C4-2B (cell line): ENCODE data around the gene EPDR1.
A peak's percentile ranks its signal among the peaks of the same experiment; 100 is the strongest.

ENCODE experiments used
- H3K27ac ChIP-seq: fragments of 450-650 bp; 2 replicates; pipeline ENCODE4 v1.5.1; 2017
- ZFX ChIP-seq: fragments of 450-650 bp; IDR thresholded peaks from 2 replicates; pipeline ENCODE4 v1.6.1; 2017
- TF ChIP-seq, protein P1 (sequence below): fragments of 450-650 bp; conservative IDR thresholded peaks from 2 replicates; pipeline ENCODE4 v1.5.1; 2017; ENCODE audit warnings: mild to moderate bottlenecking

EPDR1 gene

DNA sequence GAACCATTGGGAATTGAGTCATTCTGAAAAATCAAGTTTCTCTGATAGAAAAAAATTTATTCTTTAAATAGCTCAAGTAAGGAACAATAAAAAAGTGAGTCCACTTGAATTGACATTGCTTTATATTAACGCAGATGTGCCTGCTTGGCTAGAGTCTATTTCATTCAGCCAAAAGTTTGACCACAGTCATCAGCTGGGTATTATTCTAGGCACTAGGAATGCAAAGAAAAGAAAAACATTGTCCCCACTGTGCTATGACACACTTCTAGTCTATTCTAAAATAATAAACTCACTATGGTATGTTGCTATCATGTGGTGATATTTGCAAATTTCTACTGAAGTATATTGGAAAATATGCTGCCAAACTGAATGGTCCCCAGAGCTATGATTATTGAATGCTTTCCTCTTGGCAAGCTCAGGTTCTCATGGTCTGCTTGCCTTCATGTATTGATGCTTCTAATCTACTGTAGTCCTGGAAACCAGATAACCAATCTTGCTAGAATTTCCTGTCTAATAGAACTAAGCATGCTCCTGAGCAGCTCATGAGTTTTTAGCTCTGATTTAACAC lies 12.1 kb upstream of the EPDR1 start:
- TF ChIP-seq, protein P1, sequence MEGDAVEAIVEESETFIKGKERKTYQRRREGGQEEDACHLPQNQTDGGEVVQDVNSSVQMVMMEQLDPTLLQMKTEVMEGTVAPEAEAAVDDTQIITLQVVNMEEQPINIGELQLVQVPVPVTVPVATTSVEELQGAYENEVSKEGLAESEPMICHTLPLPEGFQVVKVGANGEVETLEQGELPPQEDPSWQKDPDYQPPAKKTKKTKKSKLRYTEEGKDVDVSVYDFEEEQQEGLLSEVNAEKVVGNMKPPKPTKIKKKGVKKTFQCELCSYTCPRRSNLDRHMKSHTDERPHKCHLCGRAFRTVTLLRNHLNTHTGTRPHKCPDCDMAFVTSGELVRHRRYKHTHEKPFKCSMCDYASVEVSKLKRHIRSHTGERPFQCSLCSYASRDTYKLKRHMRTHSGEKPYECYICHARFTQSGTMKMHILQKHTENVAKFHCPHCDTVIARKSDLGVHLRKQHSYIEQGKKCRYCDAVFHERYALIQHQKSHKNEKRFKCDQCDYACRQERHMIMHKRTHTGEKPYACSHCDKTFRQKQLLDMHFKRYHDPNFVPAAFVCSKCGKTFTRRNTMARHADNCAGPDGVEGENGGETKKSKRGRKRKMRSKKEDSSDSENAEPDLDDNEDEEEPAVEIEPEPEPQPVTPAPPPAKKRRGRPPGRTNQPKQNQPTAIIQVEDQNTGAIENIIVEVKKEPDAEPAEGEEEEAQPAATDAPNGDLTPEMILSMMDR, result no peak
- TF ChIP-seq ZFX, result no peak

DNA sequence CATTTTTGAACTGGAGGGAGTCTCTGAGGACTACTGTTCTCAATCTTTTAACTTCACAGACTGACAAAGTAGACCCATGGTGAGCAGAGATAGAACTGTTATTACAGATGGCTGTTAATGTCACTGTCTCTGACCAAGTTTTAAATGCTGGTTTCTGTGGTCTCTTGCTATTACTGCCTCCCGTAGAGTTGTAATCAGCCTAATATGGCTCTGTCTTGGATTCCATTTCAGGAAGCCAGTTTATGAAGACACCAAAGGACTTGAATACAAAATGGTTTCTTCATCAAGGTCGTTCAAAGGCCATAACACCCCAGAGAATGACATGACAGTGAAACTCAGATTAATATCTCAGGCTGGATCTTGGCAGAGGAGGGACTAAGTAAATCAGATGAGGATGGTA lies 7.7 kb upstream of the EPDR1 start:
- TF ChIP-seq ZFX, result no peak
- TF ChIP-seq, protein P1, result no peak
- no peak overlapping the region for H3K27ac ChIP-seq

More for the DNA sequence above, 12.1 kb upstream of the EPDR1 start:
- no peak overlapping the region for H3K27ac ChIP-seq

DNA sequence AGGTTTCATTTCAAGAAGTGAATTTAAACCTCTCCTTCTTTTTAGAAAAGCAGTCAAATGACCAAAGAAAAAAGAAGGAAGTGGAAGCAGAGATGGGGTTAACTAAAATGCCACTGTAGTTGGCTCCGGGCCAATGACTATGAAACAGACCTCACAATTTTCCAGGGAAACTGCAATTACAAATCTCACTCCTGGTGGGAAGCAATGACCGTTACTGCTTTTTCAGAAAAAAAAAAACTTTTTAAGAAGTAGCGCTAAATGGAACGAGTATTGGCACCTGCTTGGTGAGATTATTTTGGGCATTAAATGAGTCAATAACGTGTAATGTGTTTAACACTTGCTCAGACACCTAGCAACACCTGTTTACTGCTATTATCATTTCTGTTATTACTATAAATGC lies 5.0 kb upstream of the EPDR1 start:
- TF ChIP-seq, protein P1, result no peak
- TF ChIP-seq ZFX, result no peak
- H3K27ac ChIP-seq, result no peak overlapping the region

DNA sequence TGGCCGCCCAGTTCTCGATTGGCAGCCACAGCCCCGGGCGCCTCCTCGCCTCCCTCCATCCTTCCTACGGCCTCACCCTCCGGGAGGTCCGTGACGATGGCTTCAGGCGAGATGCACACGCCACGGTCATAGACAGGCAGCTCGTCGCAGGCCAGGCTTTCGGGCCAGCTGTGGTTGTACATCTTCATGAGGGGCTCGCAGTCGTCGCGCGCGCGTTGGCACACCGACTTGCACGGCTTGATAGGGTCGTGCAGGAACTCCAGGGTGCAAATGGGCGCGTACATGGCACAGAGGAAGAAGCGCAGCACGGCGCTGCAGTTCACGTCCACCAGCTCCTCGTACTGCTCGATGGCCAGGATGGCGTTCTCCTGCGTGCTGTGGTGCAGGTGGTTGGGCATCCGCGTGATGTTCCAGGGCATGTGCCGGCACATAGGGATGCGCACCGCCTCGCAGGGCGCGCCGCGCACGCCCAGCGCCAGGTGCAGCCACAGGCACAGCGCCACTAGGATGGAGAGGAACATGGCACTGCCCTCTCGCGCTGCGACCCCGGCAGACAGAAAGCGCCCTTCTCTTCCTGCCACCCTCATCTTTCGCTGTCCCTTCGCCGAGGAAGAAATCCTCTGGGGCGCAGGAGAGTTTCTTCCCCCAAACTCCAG lies 4.3 kb upstream of the EPDR1 start:
- TF ChIP-seq, protein P1, result no peak
- no peak for TF ChIP-seq ZFX
- H3K27ac ChIP-seq, result no peak overlapping the region

DNA sequence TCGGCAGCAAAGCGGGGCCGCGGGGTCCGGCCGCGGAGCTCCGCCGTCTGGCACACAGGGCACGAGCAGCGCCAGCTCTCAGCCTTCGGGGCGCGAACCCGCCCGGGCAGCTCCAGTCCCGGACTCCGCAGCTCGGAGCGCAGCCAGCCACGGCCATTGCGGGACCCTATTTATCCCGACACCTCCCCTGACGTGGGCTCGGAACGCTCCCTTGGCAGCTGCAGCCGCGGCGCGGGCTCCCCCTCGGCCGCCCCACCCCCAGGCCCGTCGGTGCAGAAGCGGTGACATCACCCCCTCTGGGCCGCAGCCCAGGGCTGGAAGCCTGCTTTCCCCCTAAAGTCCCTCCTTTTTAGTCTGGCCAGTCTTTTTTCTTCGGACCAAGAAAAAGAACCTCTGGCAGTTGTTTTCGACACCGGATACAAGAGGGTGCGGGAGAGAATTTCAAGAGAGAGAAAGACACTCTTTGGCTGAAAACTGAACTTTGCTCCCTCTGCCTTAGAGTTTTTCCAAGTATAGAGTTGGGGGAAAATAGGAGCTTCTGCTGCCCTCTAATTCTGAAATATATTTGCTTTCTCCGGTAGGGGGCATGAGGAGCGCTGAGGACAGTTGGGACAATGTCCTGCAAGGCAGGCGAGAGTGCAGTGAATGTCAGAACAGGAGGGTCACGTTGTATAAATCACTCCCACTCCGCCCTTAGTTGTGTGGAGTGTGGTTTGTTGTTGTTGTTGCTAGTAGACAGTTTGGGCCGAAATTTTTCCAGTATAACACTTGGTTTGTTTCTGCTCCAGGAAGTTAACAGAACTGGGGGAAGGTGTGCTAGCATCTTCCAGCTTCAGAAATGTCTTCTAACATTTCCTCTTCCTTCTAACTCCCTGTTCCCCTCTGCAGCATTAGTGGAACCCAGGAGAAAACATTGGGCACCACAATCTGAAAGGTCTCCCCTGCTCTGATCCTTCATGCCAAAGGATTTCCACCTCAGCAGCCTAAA lies 3.5 kb upstream of the EPDR1 start, which contains the start of gene SFRP4:
SFRP4 (minus strand) TSS at position 145 of the 988 bp plus-strand sequence. CDS start 280 bp downstream, outside the sequence.
- H3K27ac ChIP-seq, result no peak within 1 kb of the TSS
- TF ChIP-seq ZFX, result no peak
- TF ChIP-seq, protein P1, result peak; percentile 88

DNA sequence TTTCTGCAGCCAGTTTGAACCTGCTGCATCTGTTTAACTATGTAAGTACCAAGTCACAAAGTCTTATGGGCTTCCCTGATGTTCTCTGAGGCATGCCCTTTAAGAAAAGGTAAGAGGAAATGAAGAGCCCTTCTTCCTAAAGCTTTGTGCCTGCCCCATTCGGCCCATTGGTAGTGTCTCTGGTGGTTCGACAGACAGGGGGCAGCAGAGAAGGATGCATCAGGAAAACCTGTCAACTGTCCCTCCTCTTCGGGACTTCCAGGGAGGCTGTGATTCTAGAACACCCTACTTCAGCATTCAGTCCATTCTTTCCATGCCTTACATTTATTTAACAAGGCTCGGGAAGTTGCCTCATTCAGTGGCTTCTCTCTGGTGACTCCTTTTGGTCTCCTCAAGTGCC lies 1.9 kb upstream of the EPDR1 start:
- TF ChIP-seq, protein P1, result no peak; the same call in none of the 2 replicates
- no peak for TF ChIP-seq ZFX
- H3K27ac ChIP-seq, result no peak overlapping the region
